ENCODE data around the gene SGK1. TPM values are rescaled to one million over a fixed set of nuclear protein-coding genes. Genes with fewer than 3 reads are reported as not detected.
"Not testable (repeated sequence)": the region's sequence is repeated elsewhere in the genome, so short reads cannot be mapped to it uniquely, and the experiment has no call there.

The SGK1 gene
- total RNA-seq, 4 donors from 2014 or later = 95.1 to 919 (median 248) TPM

- TF ChIP-seq POLR2A (IDR thresholded peaks at IDR 0.05) (no peak), CTCF (IDR thresholded peaks at IDR 0.05) (no peak)
- intact Hi-C loops (cut with DNase I; ENCODE audit: low total_unique reads) = no loop called here
- H3K4me3 ChIP-seq (ENCODE audit: low read depth, poor library complexity, severe bottlenecking) = no peak overlapping the region
- DNase-seq (ENCODE audit: low spot score in 2 of 2) = no peak
These were observed 21.3 kb upstream of the SGK1 start for GRCh38 chr6:134339216-134339615.

GRCh38 chr6:134331256-134331655, 13.3 kb upstream of the SGK1 start:
- WGBS, 2 donors = 84 to 95% methylated on average over 2 of the region's 2 CpGs
- no peak for DNase-seq (ENCODE audit: low spot score in 2 of 2)
- H3K4me3 ChIP-seq (ENCODE audit: low read depth, poor library complexity, severe bottlenecking) = no peak overlapping the region
- TF ChIP-seq CTCF (IDR thresholded peaks at IDR 0.05) (no peak), POLR2A (IDR thresholded peaks at IDR 0.05) (no peak)
- intact Hi-C loops (cut with DNase I; ENCODE audit: low total_unique reads) = no loop called here

GRCh38 chr6:134330555-134330954, 12.6 kb upstream of the SGK1 start:
- WGBS, 2 donors = 93 to 100% methylated on average over 1 of the region's 1 CpG
- no peak overlapping the region for H3K4me3 ChIP-seq (ENCODE audit: low read depth, poor library complexity, severe bottlenecking)
- intact Hi-C loops (cut with DNase I; ENCODE audit: low total_unique reads) = no loop called here
- no peak for DNase-seq (ENCODE audit: low spot score in 2 of 2)
- no peak for TF ChIP-seq CTCF (IDR thresholded peaks at IDR 0.05)

GRCh38 chr6:134328792-134329191, 10.9 kb upstream of the SGK1 start:
- 65 to 93% methylated on average over 2 of the region's 2 CpGs for WGBS, 2 donors
- TF ChIP-seq CTCF (IDR thresholded peaks at IDR 0.05) (no peak), POLR2A (IDR thresholded peaks at IDR 0.05) (no peak)
- no peak for DNase-seq (ENCODE audit: low spot score in 2 of 2)
- H3K4me3 ChIP-seq (ENCODE audit: low read depth, poor library complexity, severe bottlenecking) = no peak overlapping the region
- intact Hi-C loops (cut with DNase I; ENCODE audit: low total_unique reads) = no loop called here

GRCh38 chr6:134328138-134328537, 10.2 kb upstream of the SGK1 start:
- TF ChIP-seq CTCF (IDR thresholded peaks at IDR 0.05) (no peak), POLR2A (IDR thresholded peaks at IDR 0.05) (no peak)
- no peak for DNase-seq (ENCODE audit: low spot score in 2 of 2)
- H3K4me3 ChIP-seq (ENCODE audit: low read depth, poor library complexity, severe bottlenecking) = no peak overlapping the region
- intact Hi-C loops (cut with DNase I; ENCODE audit: low total_unique reads) = no loop called here
- 97 to 98% methylated on average over 2 of the region's 2 CpGs for WGBS, 2 donors

- DNase-seq (ENCODE audit: low spot score in 2 of 2); H3K4me3 ChIP-seq (ENCODE audit: low read depth, poor library complexity, severe bottlenecking); intact Hi-C loops (cut with DNase I; ENCODE audit: low total_unique reads): not testable (repeated sequence)
- 94 to 95% methylated on average over 4 of the region's 4 CpGs for WGBS, 2 donors
These were observed 8.3 kb upstream of the SGK1 start for GRCh38 chr6:134326192-134326591.
